Measurements from ENCODE around the gene ATP8B1. TPM values are rescaled to one million over a fixed set of nuclear protein-coding genes. Genes with fewer than 3 reads are reported as not detected.

Gene ATP8B1
- polyA plus RNA-seq, 1 experiment: 77.6 TPM

GRCh38 chr18:57806978-57807285, 3.8 kb upstream of the ATP8B1 start:
- TF ChIP-seq CTCF (IDR thresholded peaks at IDR 0.05; ENCODE audit: low read depth, low read length): no peak
- Histone ChIP-seq H3K4me3 (ENCODE audit: low read depth, low read length) (no peak overlapping the region), H3K27ac (ENCODE audit: low read depth, low read length) (peak overlapping the region; percentile 89), H3K27me3 (ENCODE audit: control insufficient read depth, insufficient read depth, low read length) (no peaks in the 10 kb centered on the region), H3K9me3 (ENCODE audit: control insufficient read depth, insufficient read depth, low read length) (peaks cover 3% of the 10 kb centered on the region; the same call in 1 of the 2 replicates)
- DNase-seq (ENCODE audit: low read depth, low spot score): no peak
- ChIA-PET POLR2A (interaction anchor here (0.7 to 1.2 kb wide), 5 partner anchors 13 to 112 kb away, joined by 3 to 7 read pairs (median 4); no protein-coding TSS in a partner anchor), CTCF (no interaction called here)

GRCh38 chr18:57806201-57806977, 3.3 kb upstream of the ATP8B1 start:
- Histone ChIP-seq H3K27me3 (ENCODE audit: control insufficient read depth, insufficient read depth, low read length) (no peaks in the 10 kb centered on the region), H3K9me3 (ENCODE audit: control insufficient read depth, insufficient read depth, low read length) (peaks cover 3% of the 10 kb centered on the region; the same call in 1 of the 2 replicates), H3K27ac (ENCODE audit: low read depth, low read length) (peak overlapping the region; percentile 89), H3K4me3 (ENCODE audit: low read depth, low read length) (no peak overlapping the region)
- no peak for TF ChIP-seq CTCF (IDR thresholded peaks at IDR 0.05; ENCODE audit: low read depth, low read length)
- ChIA-PET CTCF (no interaction called here), POLR2A (interaction anchor here (0.7 to 1.2 kb wide), 4 partner anchors 28 to 184 kb away, joined by 3 to 4 read pairs (median 3); partner anchors contain the start of gene NARS1)
- no peak for DNase-seq (ENCODE audit: low read depth, low spot score)

- no peak for TF ChIP-seq CTCF (IDR thresholded peaks at IDR 0.05; ENCODE audit: low read depth, low read length)
- Histone ChIP-seq H3K27me3 (ENCODE audit: control insufficient read depth, insufficient read depth, low read length) (no peaks in the 10 kb centered on the region), H3K27ac (ENCODE audit: low read depth, low read length) (no peak overlapping the region), H3K4me3 (ENCODE audit: low read depth, low read length) (no peak overlapping the region), H3K9me3 (ENCODE audit: control insufficient read depth, insufficient read depth, low read length) (no peaks in the 10 kb centered on the region; the same call in 1 of the 2 replicates)
- ChIA-PET POLR2A (no interaction called here), CTCF (no interaction called here)
- DNase-seq (ENCODE audit: low read depth, low spot score): no peak
Observed at GRCh38 chr18:57805117-57805516, 2.0 kb upstream of the ATP8B1 start.

GRCh38 chr18:57804557-57804956, 1.4 kb upstream of the ATP8B1 start:
- no peak for TF ChIP-seq CTCF (IDR thresholded peaks at IDR 0.05; ENCODE audit: low read depth, low read length)
- POLR2A ChIA-PET: no interaction called here
- no peaks in the 10 kb centered on the region for H3K27me3 ChIP-seq (ENCODE audit: control insufficient read depth, insufficient read depth, low read length)

More at GRCh38 chr18:57804557-57804956, 1.4 kb upstream of the ATP8B1 start:
- CTCF ChIA-PET: no interaction called here
- no peak overlapping the region for H3K4me3 ChIP-seq (ENCODE audit: low read depth, low read length)
- H3K9me3 ChIP-seq (ENCODE audit: control insufficient read depth, insufficient read depth, low read length): no peaks in the 10 kb centered on the region; the same call in 1 of the 2 replicates
- no peak for DNase-seq (ENCODE audit: low read depth, low spot score)
- no peak overlapping the region for H3K27ac ChIP-seq (ENCODE audit: low read depth, low read length)

Data from AG04450 (cell line).